Measurements from ENCODE around the gene PCBP3. TPM values are rescaled to one million over a fixed set of nuclear protein-coding genes. Genes with fewer than 3 reads are reported as not detected.

The PCBP3 gene
- total RNA-seq, 1 donor from 2014 or later, result not detected

GRCh38 chr21:45753445-45753844 is 109.9 kb downstream of the PCBP3 start:
- no peak for TF ChIP-seq CTCF (conservative IDR thresholded peaks at IDR 0.05; ENCODE audit: low read depth, low read length)
- no peak for DNase-seq (ENCODE audit: low read depth)
- no peak overlapping the region for H3K4me3 ChIP-seq (ENCODE audit: low read depth, low read length)

DNA sequence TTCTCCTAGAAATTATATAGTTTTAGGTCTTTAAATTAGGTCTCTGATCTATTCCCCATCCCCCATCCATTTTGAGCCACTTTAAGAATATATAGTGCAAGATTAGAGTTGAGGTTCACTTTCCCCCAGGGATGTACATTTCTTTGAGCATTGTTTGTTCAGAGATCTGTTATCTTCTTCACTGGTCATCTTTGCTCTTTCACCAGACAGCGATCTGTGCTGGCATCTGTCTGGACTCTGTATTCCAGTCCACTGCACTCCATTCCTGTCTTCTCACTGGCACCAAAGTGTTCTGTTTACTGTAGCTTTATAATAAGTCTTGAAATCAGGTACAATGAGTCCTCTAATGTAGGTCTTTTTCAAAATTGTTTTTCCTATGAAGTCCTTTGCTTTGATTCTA is 112.5 kb downstream of the PCBP3 start:
- TF ChIP-seq CTCF (conservative IDR thresholded peaks at IDR 0.05; ENCODE audit: low read depth, low read length), result no peak
- no peak for DNase-seq (ENCODE audit: low read depth)
- no peak overlapping the region for H3K4me3 ChIP-seq (ENCODE audit: low read depth, low read length)

DNA sequence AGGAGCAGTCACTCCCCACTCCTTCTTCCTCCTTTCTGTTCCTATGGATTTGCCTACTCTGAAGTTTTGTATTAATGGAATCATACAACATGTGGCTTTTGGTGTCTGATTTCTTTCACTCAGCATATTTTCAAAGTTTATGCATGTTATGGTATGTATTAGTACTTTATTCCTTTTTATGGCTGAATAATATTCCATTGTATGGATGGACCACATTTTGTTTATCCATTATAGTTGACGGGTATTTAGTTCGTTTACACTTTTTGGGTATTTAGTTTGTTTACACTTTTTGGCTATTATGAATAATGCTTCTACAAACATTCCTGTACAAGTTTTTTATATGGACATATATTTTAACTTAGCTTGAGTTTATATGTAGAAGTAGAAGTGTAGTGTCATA is 113.1 kb downstream of the PCBP3 start:
- TF ChIP-seq CTCF (conservative IDR thresholded peaks at IDR 0.05; ENCODE audit: low read depth, low read length), result no peak
- H3K4me3 ChIP-seq (ENCODE audit: low read depth, low read length), result no peak overlapping the region
- no peak for DNase-seq (ENCODE audit: low read depth)

DNA sequence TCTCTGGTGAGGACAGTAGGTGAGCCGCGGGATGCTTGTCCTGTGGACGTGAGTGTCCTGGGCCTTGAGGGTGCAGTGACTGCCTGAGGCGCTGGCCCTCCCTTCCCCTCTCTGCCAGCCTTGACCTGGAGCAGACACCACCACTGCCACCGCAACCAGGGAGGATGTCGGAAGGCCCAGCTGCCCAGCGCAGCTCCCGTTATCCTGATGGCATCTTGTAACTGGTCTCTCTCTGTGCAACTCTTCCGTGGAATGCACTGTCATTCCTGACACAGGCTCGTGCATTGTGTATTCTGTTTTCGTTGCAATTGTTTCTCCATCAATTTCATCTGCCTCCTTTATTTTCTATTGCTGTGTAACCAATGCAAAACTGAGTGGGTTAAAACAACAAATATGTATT is 118.2 kb downstream of the PCBP3 start:
- DNase-seq (ENCODE audit: low read depth), result no peak
- no peak for TF ChIP-seq CTCF (conservative IDR thresholded peaks at IDR 0.05; ENCODE audit: low read depth, low read length)
- no peak overlapping the region for H3K4me3 ChIP-seq (ENCODE audit: low read depth, low read length)

DNA sequence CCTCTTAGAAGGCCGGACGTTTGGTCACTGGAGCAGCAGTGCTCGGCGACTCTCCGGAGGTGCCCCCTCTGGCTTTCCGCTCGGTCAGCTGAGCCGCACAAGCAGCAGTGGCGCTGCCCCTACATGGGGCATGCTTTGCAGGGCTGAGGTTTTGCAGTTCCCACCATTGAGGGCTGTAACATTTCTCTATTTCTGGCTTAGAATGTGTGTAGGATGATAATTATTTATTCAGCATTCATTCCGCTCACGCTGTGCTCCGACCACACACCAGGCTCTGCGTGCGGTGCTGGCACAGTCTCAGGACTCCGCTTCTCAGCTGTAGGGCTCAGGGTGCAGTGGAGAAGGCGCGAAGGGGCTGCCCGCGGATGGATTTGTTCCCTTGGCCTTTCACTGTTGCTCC is 119.5 kb downstream of the PCBP3 start:
- no peak for TF ChIP-seq CTCF (conservative IDR thresholded peaks at IDR 0.05; ENCODE audit: low read depth, low read length)
- H3K4me3 ChIP-seq (ENCODE audit: low read depth, low read length), result no peak overlapping the region
- no peak for DNase-seq (ENCODE audit: low read depth)

GRCh38 chr21:45763506-45763905 is 120.0 kb downstream of the PCBP3 start:
- TF ChIP-seq CTCF (conservative IDR thresholded peaks at IDR 0.05; ENCODE audit: low read depth, low read length), result no peak
- no peak overlapping the region for H3K4me3 ChIP-seq (ENCODE audit: low read depth, low read length)
- DNase-seq (ENCODE audit: low read depth), result no peak

DNA sequence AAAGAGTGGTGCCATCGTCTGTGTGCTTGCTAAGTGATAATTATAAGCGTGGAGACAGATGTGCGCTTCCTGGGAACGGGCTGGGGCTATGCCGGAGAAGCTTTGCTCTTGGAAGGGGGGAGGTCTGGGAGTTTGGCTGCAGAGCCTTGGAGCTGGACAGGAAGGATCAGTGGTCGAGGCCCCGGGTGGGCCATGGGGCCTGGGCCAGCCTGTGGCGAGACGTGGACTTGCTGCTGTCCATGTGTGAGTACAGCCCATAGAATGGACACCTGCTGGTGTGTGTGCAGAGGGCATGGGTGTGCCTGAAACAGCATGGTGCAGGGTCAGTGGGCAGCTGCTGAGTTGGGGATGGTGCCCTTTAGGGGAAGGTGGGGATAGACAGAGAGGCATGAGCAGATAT is 121.3 kb downstream of the PCBP3 start:
- H3K4me3 ChIP-seq (ENCODE audit: low read depth, low read length), result no peak overlapping the region
- DNase-seq (ENCODE audit: low read depth), result no peak
- no peak for TF ChIP-seq CTCF (conservative IDR thresholded peaks at IDR 0.05; ENCODE audit: low read depth, low read length)
